HEK293 (cell line): ENCODE measurements around the gene SMAD7.

Source experiments
- BCL11B ChIP-seq: fragments of 450-650 bp; formaldehyde crosslinking; IDR thresholded peaks from 2 replicates; pipeline ENCODE4 v1.5.1; 2016; ENCODE audit warnings: low read depth, missing biosample characterization, missing genetic modification characterization
- GLI2 ChIP-seq: fragments of 450-650 bp; formaldehyde crosslinking; IDR thresholded peaks from 2 replicates; pipeline ENCODE4; 2017; ENCODE audit warnings: missing biosample characterization, missing genetic modification characterization, low read depth, borderline replicate concordance
- GLIS1 ChIP-seq: fragments of 450-650 bp; formaldehyde crosslinking; IDR thresholded peaks from 2 replicates; pipeline ENCODE4 v1.5.1; 2016; ENCODE audit warnings: missing biosample characterization, missing genetic modification characterization
- HIC1 ChIP-seq: fragments of 450-650 bp; formaldehyde crosslinking; IDR thresholded peaks from 2 replicates; pipeline ENCODE4 v1.5.1; 2016; ENCODE audit warnings: missing biosample characterization, missing genetic modification characterization
- KLF10 ChIP-seq: fragments of 450-650 bp; IDR thresholded peaks from 2 replicates; pipeline ENCODE4 v1.5.1; 2018; ENCODE audit warnings: missing biosample characterization, mild to moderate bottlenecking, missing genetic modification characterization
- REPIN1 ChIP-seq: fragments of 450-650 bp; formaldehyde crosslinking; IDR thresholded peaks from 2 replicates; pipeline ENCODE4 v1.5.1; 2017; ENCODE audit warnings: missing biosample characterization, missing genetic modification characterization, low read depth
- TCF7L2 ChIP-seq: IDR thresholded peaks from 2 replicates; pipeline ENCODE4 v1.6.1; 2011; ENCODE audit warnings: low read depth, mild to moderate bottlenecking, inconsistent platforms, low read length, moderate library complexity, borderline replicate concordance
- ZBTB26 ChIP-seq: fragments of 450-650 bp; formaldehyde crosslinking; optimal IDR thresholded peaks from 2 replicates; pipeline ENCODE3; 2016; ENCODE audit warnings: missing biosample characterization, mild to moderate bottlenecking, missing genetic modification characterization
- ZBTB7A ChIP-seq: fragments of 450-650 bp; formaldehyde crosslinking; IDR thresholded peaks from 2 replicates; pipeline ENCODE4 v1.5.1; 2016; ENCODE audit warnings: low read depth, missing biosample characterization, missing genetic modification characterization
- ZNF121 ChIP-seq: fragments of 450-650 bp; formaldehyde crosslinking; IDR thresholded peaks from 2 replicates; pipeline ENCODE4 v1.5.1; 2016; ENCODE audit warnings: missing biosample characterization, missing genetic modification characterization
- ZNF169 ChIP-seq: fragments of 450-650 bp; formaldehyde crosslinking; IDR thresholded peaks from 2 replicates; pipeline ENCODE4 v1.5.1; 2016; ENCODE audit warnings: missing biosample characterization, missing genetic modification characterization
- ZNF174 ChIP-seq: fragments of 450-650 bp; formaldehyde crosslinking; IDR thresholded peaks from 2 replicates; pipeline ENCODE4 v1.5.0; 2017; ENCODE audit warnings: missing biosample characterization, mild to moderate bottlenecking, missing genetic modification characterization
- ZNF266 ChIP-seq: fragments of 450-650 bp; formaldehyde crosslinking; IDR thresholded peaks from 2 replicates; pipeline ENCODE4 v1.5.1; 2016; ENCODE audit warnings: missing biosample characterization, missing genetic modification characterization, low read depth
- ZNF426 ChIP-seq: fragments of 450-650 bp; formaldehyde crosslinking; IDR thresholded peaks from 2 replicates; pipeline ENCODE4 v1.5.1; 2017; ENCODE audit warnings: missing biosample characterization, missing genetic modification characterization, mild to moderate bottlenecking, inconsistent platforms, moderate library complexity
- ZNF473 ChIP-seq: fragments of 450-650 bp; formaldehyde crosslinking; IDR thresholded peaks from 2 replicates; pipeline ENCODE4 v1.5.1; 2017; ENCODE audit warnings: missing biosample characterization, missing genetic modification characterization
- ZNF626 ChIP-seq: fragments of 450-650 bp; sonication (Bioruptor Pico); formaldehyde crosslinking; IDR thresholded peaks from 2 replicates; pipeline ENCODE4 v1.5.1; 2018; ENCODE audit warnings: missing biosample characterization, missing genetic modification characterization, inconsistent platforms
- ZNF654 ChIP-seq: fragments of 450-650 bp; formaldehyde crosslinking; IDR thresholded peaks from 2 replicates; pipeline ENCODE4 v1.5.1; 2016; ENCODE audit warnings: low read depth, missing biosample characterization, missing genetic modification characterization
- ZNF664 ChIP-seq: fragments of 450-650 bp; formaldehyde crosslinking; IDR thresholded peaks from 2 replicates; pipeline ENCODE4 v1.5.1; 2016; ENCODE audit warnings: missing biosample characterization, missing genetic modification characterization
- ZNF777 ChIP-seq: fragments of 450-650 bp; formaldehyde crosslinking; IDR thresholded peaks from 2 replicates; pipeline ENCODE4 v1.5.1; 2017; ENCODE audit warnings: missing biosample characterization, missing genetic modification characterization, borderline replicate concordance
- ZXDB ChIP-seq: fragments of 450-650 bp; formaldehyde crosslinking; IDR thresholded peaks from 2 replicates; pipeline ENCODE4 v1.5.1; 2016; ENCODE audit warnings: missing biosample characterization, missing genetic modification characterization
- TF ChIP-seq, protein P1 (sequence below): fragments of 450-650 bp; formaldehyde crosslinking; IDR thresholded peaks from 2 replicates; pipeline ENCODE4 v1.5.1; 2016; ENCODE audit warnings: missing biosample characterization, missing genetic modification characterization
- TF ChIP-seq, protein P2 (sequence below): fragments of 450-650 bp; formaldehyde crosslinking; IDR thresholded peaks from 2 replicates; pipeline ENCODE4 v1.5.1; 2017; ENCODE audit warnings: missing biosample characterization, missing genetic modification characterization

The SMAD7 gene

DNA sequence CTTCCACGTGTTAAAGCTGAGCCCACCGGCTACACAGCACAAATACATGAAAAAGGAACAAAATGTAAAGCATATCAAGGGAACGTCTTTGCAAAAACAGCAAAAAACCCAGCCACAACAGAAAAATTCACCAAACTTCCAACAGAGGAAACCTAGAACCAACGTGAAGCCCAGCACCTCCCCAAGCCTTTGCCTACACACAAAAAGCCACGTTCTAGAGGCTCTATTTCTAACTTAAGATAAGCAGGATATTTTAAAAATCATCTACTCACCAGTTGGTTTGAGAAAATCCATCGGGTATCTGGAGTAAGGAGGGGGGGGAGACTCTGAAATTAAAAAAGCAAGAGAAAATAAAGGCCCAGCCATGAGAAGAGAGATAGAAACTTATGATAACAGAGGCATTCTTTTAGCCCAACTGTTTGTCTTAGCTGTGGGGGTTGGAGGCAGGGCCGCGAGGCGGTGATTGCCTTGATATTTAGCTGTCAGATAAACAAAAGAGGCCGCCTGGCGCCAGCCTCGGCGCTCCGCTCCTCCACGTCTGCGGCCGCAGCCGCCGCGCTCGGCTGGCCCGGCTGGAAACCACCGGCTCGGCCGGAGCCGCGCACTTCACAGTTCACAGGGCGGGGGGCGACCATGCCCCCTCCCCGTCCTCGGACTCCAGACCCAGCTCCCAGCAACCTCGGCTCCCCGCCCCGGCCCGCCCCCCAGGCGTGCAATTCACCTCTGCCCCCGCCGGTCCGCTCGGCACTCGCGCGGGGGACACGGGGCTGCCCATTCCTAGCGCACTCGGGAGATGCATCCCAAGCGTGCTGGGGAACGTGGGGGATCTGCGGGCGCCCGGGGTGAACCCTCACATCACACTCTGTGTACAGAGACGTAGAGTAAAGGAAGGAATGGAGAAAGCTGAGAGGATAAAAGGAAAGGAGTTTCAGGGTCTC is 2.4 kb downstream of the SMAD7 start (continued):
- TF ChIP-seq ZBTB7A (tag by site-specific recombination) (no peak), REPIN1 (tag by site-specific recombination) (no peak), ZNF626 (tag by site-specific recombination) (no peak), ZXDB (tag by site-specific recombination) (0 out of 2 replicates have a peak, but pooled peaks have one; percentile 34), KLF10 (peak; percentile 57), ZBTB26 (tag by site-specific recombination) (peak; percentile 79), ZNF664 (no peak), ZNF777 (tag by site-specific recombination) (no peak), ZNF266 (tag by site-specific recombination) (no peak), ZNF174 (tag by site-specific recombination) (no peak), ZNF169 (tag by site-specific recombination) (no peak), GLI2 (tag by site-specific recombination) (no peak), HIC1 (peak; percentile 47), ZNF121 (tag by site-specific recombination) (no peak), GLIS1 (tag by site-specific recombination) (peak; percentile 76), ZNF473 (no peak), BCL11B (tag by site-specific recombination) (no peak), ZNF654 (tag by site-specific recombination) (no peak), TCF7L2 (peak; percentile 95), ZNF426 (no peak)
- TF ChIP-seq, protein P1, sequence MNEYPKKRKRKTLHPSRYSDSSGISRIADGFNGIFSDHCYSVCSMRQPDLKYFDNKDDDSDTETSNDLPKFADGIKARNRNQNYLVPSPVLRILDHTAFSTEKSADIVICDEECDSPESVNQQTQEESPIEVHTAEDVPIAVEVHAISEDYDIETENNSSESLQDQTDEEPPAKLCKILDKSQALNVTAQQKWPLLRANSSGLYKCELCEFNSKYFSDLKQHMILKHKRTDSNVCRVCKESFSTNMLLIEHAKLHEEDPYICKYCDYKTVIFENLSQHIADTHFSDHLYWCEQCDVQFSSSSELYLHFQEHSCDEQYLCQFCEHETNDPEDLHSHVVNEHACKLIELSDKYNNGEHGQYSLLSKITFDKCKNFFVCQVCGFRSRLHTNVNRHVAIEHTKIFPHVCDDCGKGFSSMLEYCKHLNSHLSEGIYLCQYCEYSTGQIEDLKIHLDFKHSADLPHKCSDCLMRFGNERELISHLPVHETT (tag by site-specific recombination), result no peak
- TF ChIP-seq, protein P2, sequence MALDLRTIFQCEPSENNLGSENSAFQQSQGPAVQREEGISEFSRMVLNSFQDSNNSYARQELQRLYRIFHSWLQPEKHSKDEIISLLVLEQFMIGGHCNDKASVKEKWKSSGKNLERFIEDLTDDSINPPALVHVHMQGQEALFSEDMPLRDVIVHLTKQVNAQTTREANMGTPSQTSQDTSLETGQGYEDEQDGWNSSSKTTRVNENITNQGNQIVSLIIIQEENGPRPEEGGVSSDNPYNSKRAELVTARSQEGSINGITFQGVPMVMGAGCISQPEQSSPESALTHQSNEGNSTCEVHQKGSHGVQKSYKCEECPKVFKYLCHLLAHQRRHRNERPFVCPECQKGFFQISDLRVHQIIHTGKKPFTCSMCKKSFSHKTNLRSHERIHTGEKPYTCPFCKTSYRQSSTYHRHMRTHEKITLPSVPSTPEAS (tag by site-specific recombination), result no peak
